GM18517 (cell line): ENCODE results near the gene ERGIC1.

Experiments
- ATAC-seq: cut with Tn5 transposase; IDR thresholded peaks from one replicate; pipeline ENCODE4 v1.9.1; 2021; ENCODE audit warnings: mild to moderate bottlenecking, moderate library complexity; ENCODE audit not compliant: unreplicated experiment

ERGIC1 gene

DNA sequence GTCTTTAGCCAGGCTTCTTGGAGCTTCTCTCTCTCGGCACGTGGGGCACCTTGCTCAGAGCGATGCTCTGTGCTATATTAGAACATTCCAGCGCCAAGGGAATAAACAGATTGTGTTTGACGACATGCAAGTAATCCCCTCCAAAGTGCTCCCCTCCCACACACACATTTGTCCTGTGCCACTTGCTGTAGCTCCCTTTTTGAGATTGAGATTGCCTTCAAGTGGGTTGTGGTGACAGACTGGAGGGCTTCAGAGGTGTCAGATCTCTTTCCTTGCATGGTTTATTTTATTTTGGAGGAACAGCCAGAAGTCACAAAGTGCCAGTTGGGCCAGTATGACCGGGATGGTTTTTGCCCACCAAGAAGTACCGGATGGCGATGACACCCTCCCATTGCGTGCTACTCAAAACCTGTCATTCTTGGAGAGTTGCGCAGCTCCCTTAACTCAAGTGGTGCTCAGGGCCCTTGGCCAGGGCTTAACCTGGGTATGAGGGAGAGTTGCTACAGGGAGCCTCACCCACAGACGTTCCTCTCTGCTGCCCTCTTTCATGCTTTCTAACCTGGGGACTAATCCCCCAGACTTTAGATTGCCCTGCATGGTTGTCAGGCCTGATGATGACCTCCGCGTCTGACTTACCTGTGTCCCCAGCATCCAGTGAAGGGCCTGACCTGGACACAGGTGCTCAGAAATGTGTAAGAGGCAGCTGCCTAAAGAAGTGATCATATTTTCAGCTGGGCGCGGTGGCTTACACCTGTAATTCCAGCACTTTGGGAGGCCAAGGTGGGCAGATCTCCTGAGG, 106.4 kb downstream of the ERGIC1 start:
- ATAC-seq, result no peak

DNA sequence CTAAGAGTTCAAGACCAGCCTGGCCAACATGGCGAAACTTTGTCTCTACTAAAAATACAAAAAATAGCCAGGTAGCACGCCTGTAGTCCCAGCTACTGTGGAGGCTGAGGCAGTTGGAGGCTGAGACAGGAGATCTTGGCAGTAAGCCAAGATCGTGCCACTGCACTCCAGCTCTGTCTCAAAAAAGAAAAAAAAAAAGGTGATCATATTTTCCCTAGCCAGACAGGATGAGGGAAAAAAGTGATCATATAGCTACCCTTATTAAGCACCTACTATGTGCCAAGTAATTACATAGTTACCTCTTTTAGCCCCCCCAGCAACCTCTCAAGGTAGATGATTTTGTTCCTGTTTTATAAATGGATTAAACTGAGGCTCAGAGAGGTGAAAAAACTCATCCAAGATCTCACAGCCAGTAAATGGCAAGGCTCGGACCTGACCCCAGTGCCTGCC, 107.0 kb downstream of the ERGIC1 start:
- no peak for ATAC-seq

DNA sequence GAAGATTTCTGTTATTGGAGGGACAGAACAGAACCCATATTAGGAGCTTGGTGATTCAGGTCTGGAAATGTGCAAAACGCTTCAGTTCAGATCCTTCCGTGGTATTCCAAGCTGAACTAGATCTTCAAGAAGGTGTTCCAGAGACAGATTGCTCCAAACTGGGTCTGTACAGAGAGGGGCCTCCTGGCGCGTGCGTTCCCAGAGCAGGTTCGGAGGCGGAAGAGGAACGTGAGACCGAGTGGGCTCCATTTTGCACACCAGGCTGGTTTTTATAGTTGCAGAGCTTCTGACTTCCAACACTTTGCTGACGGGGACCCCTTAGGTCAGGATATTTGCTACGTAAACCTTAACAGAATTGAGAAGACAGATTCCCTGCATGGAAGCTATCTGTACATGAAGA, 108.5 kb downstream of the ERGIC1 start:
- ATAC-seq, result no peak

GRCh38 chr5:172943283-172943841, 109.3 kb downstream of the ERGIC1 start:
- no peak for ATAC-seq

DNA sequence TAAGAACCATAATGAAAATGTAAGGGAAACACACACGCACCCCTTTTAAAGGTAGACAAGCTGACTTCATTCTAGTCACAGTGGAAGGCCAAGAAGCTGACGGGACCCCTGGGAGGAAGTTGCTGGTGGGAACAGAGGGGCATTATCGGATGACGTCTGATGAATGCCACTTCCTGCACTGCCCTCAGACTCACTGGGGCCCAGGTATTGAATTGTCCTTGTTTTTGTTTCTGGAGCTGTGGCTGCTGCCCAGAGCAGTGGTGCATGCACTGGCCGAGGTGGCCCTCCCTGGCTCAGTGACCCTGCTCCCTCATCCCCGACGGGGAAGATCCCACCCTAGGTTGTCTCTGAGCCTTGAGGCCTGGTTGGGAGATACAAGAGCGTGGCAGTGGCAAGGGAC, 109.9 kb downstream of the ERGIC1 start:
- ATAC-seq, result no peak

- no peak for ATAC-seq
These were observed 110.7 kb downstream of the ERGIC1 start for GRCh38 chr5:172944741-172945140.

GRCh38 chr5:172945151-172945550, 111.1 kb downstream of the ERGIC1 start:
- ATAC-seq, result no peak

- no peak for ATAC-seq
These were observed 112.1 kb downstream of the ERGIC1 start for GRCh38 chr5:172946146-172946545.

- no peak for ATAC-seq
These were observed 115.4 kb downstream of the ERGIC1 start for GRCh38 chr5:172949426-172949825.

DNA sequence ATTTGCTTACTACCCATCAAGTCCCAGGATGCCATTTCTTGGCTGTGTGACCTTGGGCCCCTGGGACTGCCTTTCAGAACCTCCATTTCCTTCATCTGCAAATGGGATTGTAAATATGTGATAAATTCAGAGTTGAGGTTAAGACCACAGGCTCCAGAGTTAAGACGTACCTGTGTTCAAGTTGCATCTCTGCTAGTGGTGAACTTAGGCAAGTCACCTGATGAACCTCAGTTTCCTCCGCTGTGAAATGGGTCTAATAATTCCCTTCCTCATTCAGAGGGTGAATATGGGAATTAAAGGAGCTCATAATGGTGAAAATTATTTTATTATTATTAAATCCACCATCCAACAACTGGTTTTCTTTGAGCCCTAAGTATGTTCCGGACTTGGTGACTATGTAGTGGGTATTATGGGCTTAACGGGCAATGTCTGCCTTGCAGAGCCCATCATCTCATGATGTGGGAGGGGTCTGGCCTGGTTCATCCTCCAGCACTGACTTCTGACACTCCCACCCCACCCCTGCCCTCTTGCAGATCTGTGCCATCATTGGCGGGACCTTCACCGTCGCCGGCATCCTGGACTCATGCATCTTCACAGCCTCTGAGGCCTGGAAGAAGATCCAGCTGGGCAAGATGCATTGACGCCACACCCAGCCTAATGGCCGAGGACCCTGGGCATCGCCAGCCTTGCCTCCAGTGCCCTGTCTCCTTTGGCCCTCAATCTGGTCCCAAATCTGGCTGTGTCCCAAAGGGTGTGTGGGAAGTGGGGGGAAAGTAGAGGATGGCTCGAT, 116.3 kb downstream of the ERGIC1 start:
- no peak for ATAC-seq

- no peak for ATAC-seq
These were observed 117.5 kb downstream of the ERGIC1 start for GRCh38 chr5:172951371-172952033.

DNA sequence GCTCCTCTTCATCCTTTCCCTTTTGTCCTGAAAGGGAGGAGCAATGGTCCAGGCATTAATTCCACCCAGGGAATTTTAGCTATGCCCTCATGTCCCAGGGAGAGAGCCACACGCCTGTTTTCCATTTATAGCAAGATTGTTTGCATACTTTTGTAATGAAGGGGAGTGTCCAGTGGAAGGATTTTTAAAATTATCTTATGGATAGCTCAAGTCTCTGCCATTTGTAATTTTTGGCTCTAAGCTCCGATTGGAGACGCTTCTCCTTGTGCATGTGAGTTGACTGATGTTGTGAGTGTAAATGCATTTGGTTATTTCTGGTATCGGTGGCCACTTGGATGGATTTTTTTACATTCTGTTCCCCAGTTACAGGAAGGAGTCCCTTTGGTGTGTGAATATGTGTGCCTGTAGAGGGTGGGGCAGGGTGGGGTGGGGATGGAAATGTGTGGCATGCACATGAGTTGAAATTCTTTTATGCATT, 118.0 kb downstream of the ERGIC1 start:
- no peak for ATAC-seq

- no peak for ATAC-seq
These were observed 120.0 kb downstream of the ERGIC1 start for GRCh38 chr5:172953776-172954675.

- no peak for ATAC-seq
These were observed 120.7 kb downstream of the ERGIC1 start for GRCh38 chr5:172954751-172955159.

GRCh38 chr5:172956228-172956627, 122.2 kb downstream of the ERGIC1 start:
- no peak for ATAC-seq

GRCh38 chr5:172956936-172957335, 122.9 kb downstream of the ERGIC1 start:
- ATAC-seq, result no peak

DNA sequence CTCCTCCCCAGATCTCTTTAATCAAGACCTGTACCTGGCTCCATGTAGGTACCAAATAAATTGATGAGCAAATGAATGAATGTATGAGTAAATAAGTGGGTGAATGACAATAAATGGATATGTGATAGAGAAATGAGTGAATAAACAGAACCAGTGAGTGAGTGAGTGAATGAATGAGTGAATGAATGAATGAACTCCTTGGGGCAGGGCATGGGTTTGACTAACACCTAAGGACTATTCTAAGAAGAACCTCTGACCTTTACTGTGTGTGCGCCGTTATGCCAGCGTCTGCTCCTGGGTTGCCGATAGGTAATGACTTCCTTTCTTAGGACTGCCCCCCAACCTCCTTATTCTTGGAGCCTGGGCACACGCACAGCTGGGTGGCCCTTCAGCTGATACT, 123.4 kb downstream of the ERGIC1 start:
- ATAC-seq, result no peak

GRCh38 chr5:172958331-172959046, 124.4 kb downstream of the ERGIC1 start:
- peak; percentile 37 for ATAC-seq
